Keratinocyte (primary cell): ENCODE measurements around the gene TRIP13. TPM values are rescaled to one million over a fixed set of nuclear protein-coding genes. Genes with fewer than 3 reads are reported as not detected.

Experiments
- DNase-seq: peaks from one replicate; pipeline ENCODE4 v3.0.0-alpha.2; 2011; ENCODE audit warnings: low read depth, missing footprints, low spot score
- FAIRE-seq: peaks from 2 replicates; lab custom pipeline; 2011; peaks lifted over from hg19 to GRCh38; lab: Jason Lieb, UNC
- H2AFZ ChIP-seq: 2 replicates; pipeline ENCODE4 v1.6.0; 2012; ENCODE audit warnings: low read length, control low read depth, inconsistent platforms; ENCODE audit not compliant: control insufficient read depth
- H3K27ac ChIP-seq: 2 replicates; pipeline ENCODE4 v1.5.1; 2011; ENCODE audit warnings: low read length; ENCODE audit not compliant: control insufficient read depth, insufficient read depth
- H3K27me3 ChIP-seq: 3 replicates; pipeline ENCODE4 v1.6.0; 2011; ENCODE audit warnings: low read length; ENCODE audit not compliant: control insufficient read depth, insufficient read depth; ENCODE audit errors: extremely low read depth
- H3K36me3 ChIP-seq, 2 experiments: 2 replicates in 1 of 2; 3 replicates in 1 of 2; pipeline ENCODE4 v1.5.1; 2011; ENCODE audit warnings: low read length in 2 of 2, mild to moderate bottlenecking in 1 of 2; ENCODE audit not compliant: control insufficient read depth in 2 of 2, insufficient read depth in 2 of 2; ENCODE audit errors: extremely low read depth in 1 of 2
- H3K4me1 ChIP-seq: 3 replicates; pipeline ENCODE4 v1.5.1; 2011; ENCODE audit warnings: low read length; ENCODE audit not compliant: control insufficient read depth, insufficient read depth; ENCODE audit errors: extremely low read depth
- H3K4me2 ChIP-seq: 3 replicates; pipeline ENCODE4 v1.6.0; 2011; ENCODE audit warnings: low read depth, low read length; ENCODE audit not compliant: control insufficient read depth, insufficient read depth; ENCODE audit errors: extremely low read depth
- H3K4me3 ChIP-seq, 3 experiments: fragments of 200-600 bp in 1 of 3; sonication (generic) in 1 of 3; 2 replicates in 2 of 3; 3 replicates in 1 of 3; pipeline ENCODE4 v1.5.1; 2011 to 2016; ENCODE audit warnings: low read length in 3 of 3, mild to moderate bottlenecking in 3 of 3, control low read depth in 2 of 3, inconsistent platforms in 1 of 3, low read depth in 1 of 3, mixed read lengths in 1 of 3, mixed run types in 1 of 3, moderate library complexity in 1 of 3; ENCODE audit not compliant: control insufficient read depth in 2 of 3, insufficient read depth in 2 of 3; ENCODE audit errors: extremely low read depth in 1 of 3
- H3K79me2 ChIP-seq: 2 replicates; pipeline ENCODE4 v1.6.0; 2012; ENCODE audit warnings: low read length; ENCODE audit not compliant: control insufficient read depth, insufficient read depth
- H3K9ac ChIP-seq: 3 replicates; pipeline ENCODE4 v1.6.0; 2011; ENCODE audit warnings: low read length; ENCODE audit not compliant: control insufficient read depth, insufficient read depth; ENCODE audit errors: extremely low read depth
- H3K9me1 ChIP-seq: 3 replicates; pipeline ENCODE4 v1.6.0; 2011; ENCODE audit warnings: low read length; ENCODE audit not compliant: control insufficient read depth, insufficient read depth; ENCODE audit errors: extremely low read depth
- H3K9me3 ChIP-seq: 2 replicates; pipeline ENCODE4 v1.5.1; 2012; ENCODE audit warnings: low read depth, low read length; ENCODE audit not compliant: control insufficient read depth
- H4K20me1 ChIP-seq: 3 replicates; pipeline ENCODE4 v1.6.0; 2011; ENCODE audit warnings: low read length; ENCODE audit not compliant: control insufficient read depth, insufficient read depth; ENCODE audit errors: extremely low read depth
- EZH2 ChIP-seq: IDR thresholded peaks from one replicate; pipeline ENCODE4 v1.6.1; 2012; ENCODE audit warnings: inconsistent platforms, mild to moderate bottlenecking, low read length, moderate library complexity
- dilution Hi-C: fragments of 300-500 bp; cut with MboI; formaldehyde crosslinking; loops from one replicate; pipeline ENCODE4 v1.7.0; 2020; ENCODE audit warnings: low sequenced_read_pairs; ENCODE audit not compliant: extremely low pct_ligation_motif_present
- polyA plus RNA-seq, 5 experiments: library from polyadenylated mRNA; depleted of rRNA in 3 of 5; stranded (reverse) in 3 of 5; stranded (forward) in 1 of 5; unstranded in 1 of 5; fragments of >200 nt; gene quantifications; 1 replicate in 1 of 5; 2 replicates in 3 of 5; 3 replicates in 1 of 5; pipeline versions ENCODE4 v1.2.1 to v1.2.3, GENCODE V29; 2011 to 2012; ENCODE audit warnings: missing spikeins in 2 of 5, low read depth in 1 of 5, low replicate concordance in 1 of 5
- TF ChIP-seq, protein P1 (sequence below), 3 experiments: IDR thresholded peaks in 1 of 3; conservative IDR thresholded peaks in 1 of 3; optimal IDR thresholded peaks in 1 of 3; 2 replicates in 2 of 3; 3 replicates in 1 of 3; pipeline versions ENCODE3 to v1.5.1; 2011; ENCODE audit warnings: low read length in 3 of 3, mild to moderate bottlenecking in 3 of 3, moderate library complexity in 2 of 3, control low read depth in 1 of 3, inconsistent platforms in 1 of 3; ENCODE audit not compliant: insufficient read depth in 2 of 3; ENCODE audit errors: extremely low read depth in 1 of 3

Gene TRIP13
- polyA plus RNA-seq, 1 donor (not counting 4 experiments of a cell fraction or from before 2014, with no cell fraction given), result 37.8 TPM

- no peak overlapping the region for H3K4me3 ChIP-seq
- TF ChIP-seq, protein P1, sequence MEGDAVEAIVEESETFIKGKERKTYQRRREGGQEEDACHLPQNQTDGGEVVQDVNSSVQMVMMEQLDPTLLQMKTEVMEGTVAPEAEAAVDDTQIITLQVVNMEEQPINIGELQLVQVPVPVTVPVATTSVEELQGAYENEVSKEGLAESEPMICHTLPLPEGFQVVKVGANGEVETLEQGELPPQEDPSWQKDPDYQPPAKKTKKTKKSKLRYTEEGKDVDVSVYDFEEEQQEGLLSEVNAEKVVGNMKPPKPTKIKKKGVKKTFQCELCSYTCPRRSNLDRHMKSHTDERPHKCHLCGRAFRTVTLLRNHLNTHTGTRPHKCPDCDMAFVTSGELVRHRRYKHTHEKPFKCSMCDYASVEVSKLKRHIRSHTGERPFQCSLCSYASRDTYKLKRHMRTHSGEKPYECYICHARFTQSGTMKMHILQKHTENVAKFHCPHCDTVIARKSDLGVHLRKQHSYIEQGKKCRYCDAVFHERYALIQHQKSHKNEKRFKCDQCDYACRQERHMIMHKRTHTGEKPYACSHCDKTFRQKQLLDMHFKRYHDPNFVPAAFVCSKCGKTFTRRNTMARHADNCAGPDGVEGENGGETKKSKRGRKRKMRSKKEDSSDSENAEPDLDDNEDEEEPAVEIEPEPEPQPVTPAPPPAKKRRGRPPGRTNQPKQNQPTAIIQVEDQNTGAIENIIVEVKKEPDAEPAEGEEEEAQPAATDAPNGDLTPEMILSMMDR (optimal IDR thresholded peaks at IDR 0.05 in 1 of 3, IDR thresholded peaks at IDR 0.05 in 1 of 3, conservative IDR thresholded peaks at IDR 0.05 in 1 of 3; ENCODE audit: extremely low read depth in 1 of 3, insufficient read depth in 2 of 3, low read length in 3 of 3), result no peak
- TF ChIP-seq EZH2, result no peak
- no peak for DNase-seq
- H3K9me1 ChIP-seq, result no peaks in the 10 kb centered on the region
- no peaks in the 10 kb centered on the region for H3K79me2 ChIP-seq
- no peak overlapping the region for H3K9ac ChIP-seq
- H3K36me3 ChIP-seq, result peaks cover 24 to 35% of the 10 kb centered on the region in 2 experiments
- dilution Hi-C loops, result no loop called here
- FAIRE-seq, result no peak
- H3K27me3 ChIP-seq, result no peaks in the 10 kb centered on the region
- no peak overlapping the region for H3K27ac ChIP-seq
- H3K4me2 ChIP-seq, result no peak overlapping the region
- H3K4me1 ChIP-seq, result no peaks in the 10 kb centered on the region
- no peak overlapping the region for H2AFZ ChIP-seq
- no peaks in the 10 kb centered on the region for H3K9me3 ChIP-seq
- peaks cover 3% of the 10 kb centered on the region for H4K20me1 ChIP-seq
Measured at GRCh38 chr5:875931-876330, 16.8 kb upstream of the TRIP13 start.

DNA sequence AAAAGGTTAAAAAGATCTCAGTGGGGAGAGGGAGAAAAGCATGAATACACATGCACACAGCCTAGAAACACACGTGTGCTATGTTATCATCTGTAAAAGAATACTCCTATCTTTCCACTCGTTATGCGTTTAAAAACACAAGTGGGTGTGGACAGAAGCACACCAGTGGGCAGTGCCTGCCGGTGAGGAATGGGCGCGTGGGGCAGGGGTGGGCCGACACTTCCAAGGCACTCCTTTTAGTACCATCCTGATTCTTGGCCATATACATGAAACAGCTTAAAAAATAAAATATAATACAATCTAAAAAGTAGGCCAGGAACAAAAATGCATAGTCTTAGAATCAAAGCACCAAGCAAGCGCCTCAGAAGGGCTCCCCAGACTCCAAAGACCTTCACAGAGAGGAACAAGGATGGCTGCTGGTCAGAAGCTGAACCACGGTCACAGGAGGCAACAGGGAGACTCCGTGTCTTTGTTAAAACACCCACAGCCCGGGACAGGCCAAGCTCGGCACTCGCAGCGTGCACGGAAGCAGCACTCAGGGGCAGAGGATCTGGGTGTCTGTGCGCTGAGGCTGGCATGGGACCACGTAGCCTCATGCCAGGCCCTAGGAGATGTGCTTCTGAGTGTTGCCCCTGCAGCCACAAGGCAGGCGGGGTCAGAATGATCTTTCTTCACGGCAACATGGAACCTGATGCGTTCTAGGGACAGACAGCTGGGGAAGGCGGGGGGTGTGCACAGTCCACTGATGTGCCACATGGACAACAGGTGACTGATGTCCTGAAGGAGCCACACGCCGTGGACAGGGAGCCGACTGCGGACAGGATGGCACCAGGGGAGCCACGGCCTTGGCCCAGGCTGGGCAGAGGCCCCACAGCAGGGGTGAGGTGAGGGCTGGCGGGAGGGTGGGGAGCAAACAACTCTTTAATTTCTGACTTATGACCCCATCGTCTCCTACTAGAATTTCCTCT lies 16.0 kb upstream of the TRIP13 start:
- dilution Hi-C loops, result no loop called here
- peaks cover 24 to 32% of the 10 kb centered on the region in 2 experiments for H3K36me3 ChIP-seq

More for the DNA sequence above, 16.0 kb upstream of the TRIP13 start:
- no peak overlapping the region for H2AFZ ChIP-seq
- DNase-seq (no peak), FAIRE-seq (no peak)
- H3K4me3 ChIP-seq, result no peak overlapping the region
- H3K27me3 ChIP-seq, result no peaks in the 10 kb centered on the region
- H3K27ac ChIP-seq, result no peak overlapping the region
- no peaks in the 10 kb centered on the region for H3K9me3 ChIP-seq
- no peaks in the 10 kb centered on the region for H3K9me1 ChIP-seq
- H3K4me1 ChIP-seq, result no peaks in the 10 kb centered on the region
- no peak overlapping the region for H3K4me2 ChIP-seq
- TF ChIP-seq EZH2, result no peak
- TF ChIP-seq, protein P1 (optimal IDR thresholded peaks at IDR 0.05 in 1 of 3, IDR thresholded peaks at IDR 0.05 in 1 of 3, conservative IDR thresholded peaks at IDR 0.05 in 1 of 3; ENCODE audit: extremely low read depth in 1 of 3, insufficient read depth in 2 of 3, low read length in 3 of 3), result no peak
- no peak overlapping the region for H3K9ac ChIP-seq
- peaks cover 3% of the 10 kb centered on the region for H3K79me2 ChIP-seq
- H4K20me1 ChIP-seq, result peaks cover 3% of the 10 kb centered on the region
